GM23338 (cell line): ENCODE data around the gene SERBP1. TPM values are rescaled to one million over a fixed set of nuclear protein-coding genes. Genes with fewer than 3 reads are reported as not detected.

Experiments used
- ATAC-seq: fragments of 200-7000 bp; cut with Tn5 transposase; 3 replicates; pipeline ENCODE4 v1.9.1; 2020
- DNase-seq: peaks from one replicate; pipeline ENCODE4 v3.0.0-alpha.2; 2015; ENCODE audit warnings: low spot score
- H2AFZ ChIP-seq: fragments of 200-600 bp; sonication (generic); 2 replicates; pipeline ENCODE4 v1.8.0; 2016; ENCODE audit warnings: antibody characterized with exemption, mild to moderate bottlenecking, moderate library complexity
- H3F3A ChIP-seq: fragments of 200-600 bp; sonication (generic); replicated peaks from 2 replicates; pipeline ENCODE4 v1.8.0; 2017; ENCODE audit warnings: antibody characterized with exemption, mixed run types, low read depth
- H3K27ac ChIP-seq: fragments of 200-600 bp; sonication (generic); 2 replicates; pipeline ENCODE4 v1.6.1; 2016; ENCODE audit warnings: low read depth
- H3K27me3 ChIP-seq: fragments of 200-600 bp; sonication (generic); 2 replicates; pipeline ENCODE4 v1.8.0; 2016; ENCODE audit warnings: mild to moderate bottlenecking, mixed run types, moderate library complexity; ENCODE audit not compliant: insufficient read depth
- H3K36me3 ChIP-seq: fragments of 200-600 bp; sonication (generic); 2 replicates; pipeline ENCODE4 v1.8.0; 2016; ENCODE audit warnings: mild to moderate bottlenecking; ENCODE audit not compliant: insufficient read depth
- H3K4me1 ChIP-seq: fragments of 200-600 bp; sonication (generic); 2 replicates; pipeline ENCODE4 v1.8.0; 2016; ENCODE audit warnings: mild to moderate bottlenecking, moderate library complexity; ENCODE audit not compliant: insufficient read depth
- H3K4me2 ChIP-seq: fragments of 200-600 bp; sonication (generic); 2 replicates; pipeline ENCODE4 v1.7.1; 2017; ENCODE audit warnings: mixed run types
- H3K4me3 ChIP-seq: fragments of 200-600 bp; sonication (generic); 2 replicates; pipeline ENCODE4 v1.6.1; 2016; ENCODE audit warnings: mixed run types
- H3K79me2 ChIP-seq: fragments of 200-600 bp; sonication (generic); replicated peaks from 2 replicates; pipeline ENCODE4 v1.8.0; 2017; ENCODE audit warnings: mild to moderate bottlenecking; ENCODE audit not compliant: insufficient read depth
- H3K9me2 ChIP-seq: fragments of 200-600 bp; sonication (generic); 2 replicates; pipeline ENCODE4 v1.8.0; 2017; ENCODE audit not compliant: insufficient read depth
- H4K20me1 ChIP-seq: fragments of 200-600 bp; sonication (generic); replicated peaks from 2 replicates; pipeline ENCODE4 v1.8.0; 2017; ENCODE audit warnings: mild to moderate bottlenecking; ENCODE audit not compliant: insufficient read depth
- H3K27ac Mint-ChIP-seq: 2 replicates; pipeline ENCODE4 v1.8.0; 2020; ENCODE audit warnings: inconsistent platforms, mild to moderate bottlenecking, moderate library complexity, mixed read lengths
- H3K27me3 Mint-ChIP-seq: 3 replicates; pipeline ENCODE4 v1.8.0; 2022; ENCODE audit warnings: low read depth, mild to moderate bottlenecking, moderate library complexity, mixed read lengths, inconsistent platforms; ENCODE audit not compliant: insufficient read depth, poor library complexity
- H3K36me3 Mint-ChIP-seq: 3 replicates; pipeline ENCODE4 v1.8.0; 2021; ENCODE audit warnings: low read depth, mild to moderate bottlenecking, inconsistent platforms, moderate library complexity, mixed read lengths
- H3K4me1 Mint-ChIP-seq: 3 replicates; pipeline ENCODE4 v1.8.0; 2020; ENCODE audit warnings: mild to moderate bottlenecking, inconsistent platforms, mixed read lengths
- H3K4me3 Mint-ChIP-seq: 3 replicates; pipeline ENCODE4 v1.8.0; 2021; ENCODE audit warnings: moderate library complexity, mild to moderate bottlenecking, inconsistent platforms, mixed read lengths
- H3K9me3 Mint-ChIP-seq: 3 replicates; pipeline ENCODE4 v1.8.0; 2020; ENCODE audit warnings: moderate library complexity, mild to moderate bottlenecking, inconsistent platforms, mixed read lengths
- CREB1 ChIP-seq: fragments of 250-450 bp; sonication (Bioruptor Pico); IDR thresholded peaks from 2 replicates; pipeline ENCODE4 v1.5.0; 2020; ENCODE audit warnings: low read depth, mild to moderate bottlenecking, moderate library complexity
- CTCF ChIP-seq, 2 experiments: fragments of 200-600 bp in 1 of 2; sonication (generic) in 1 of 2; conservative IDR thresholded peaks; 2 replicates each; pipeline versions ENCODE4 v1.5.1 to v1.6.1; 2016 to 2017; ENCODE audit warnings: antibody characterized with exemption in 2 of 2, low read depth in 2 of 2, mild to moderate bottlenecking in 2 of 2, moderate library complexity in 1 of 2
- ETS1 ChIP-seq: IDR thresholded peaks from 2 replicates; pipeline ENCODE4 v1.6.1; 2016; ENCODE audit warnings: antibody characterized with exemption
- EZH2 ChIP-seq: fragments of 200-600 bp; sonication (generic); IDR thresholded peaks from one replicate; pipeline ENCODE4 v1.8.0; 2017; ENCODE audit warnings: antibody characterized with exemption, mild to moderate bottlenecking, low read depth; ENCODE audit not compliant: unreplicated experiment
- EZH2phosphoT487 ChIP-seq: fragments of 200-600 bp; sonication (generic); IDR thresholded peaks from one replicate; pipeline ENCODE4 v1.8.1; 2018; ENCODE audit warnings: antibody characterized with exemption; ENCODE audit not compliant: unreplicated experiment
- JUNB ChIP-seq: IDR thresholded peaks from one replicate; pipeline ENCODE4 v1.6.1; 2016; ENCODE audit warnings: antibody characterized with exemption; ENCODE audit not compliant: unreplicated experiment
- NANOG ChIP-seq: IDR thresholded peaks from 2 replicates; pipeline ENCODE4 v1.6.1; 2016; ENCODE audit warnings: antibody characterized with exemption, borderline replicate concordance
- POLR2AphosphoS5 ChIP-seq: IDR thresholded peaks from 2 replicates; pipeline ENCODE4 v1.6.1; 2016; ENCODE audit warnings: antibody characterized with exemption, low read depth
- REST ChIP-seq: IDR thresholded peaks from one replicate; pipeline ENCODE4 v1.6.1; 2018; ENCODE audit warnings: antibody characterized with exemption; ENCODE audit not compliant: unreplicated experiment
- STAT1 ChIP-seq: IDR thresholded peaks from one replicate; pipeline ENCODE4 v1.6.1; 2016; ENCODE audit warnings: antibody characterized with exemption; ENCODE audit not compliant: unreplicated experiment
- ZNF114 ChIP-seq: fragments of 250-450 bp; sonication (Bioruptor Pico); IDR thresholded peaks from 2 replicates; pipeline ENCODE4 v1.5.0; 2020; ENCODE audit warnings: mild to moderate bottlenecking, moderate library complexity
- ZNF331 ChIP-seq: fragments of 250-450 bp; sonication (Bioruptor Pico); IDR thresholded peaks from 2 replicates; pipeline ENCODE4 v1.5.0; 2020; ENCODE audit warnings: low read depth, mild to moderate bottlenecking, moderate library complexity
- polyA plus RNA-seq: library from polyadenylated mRNA; unstranded; fragments of >200 nt; fragmentation: Nextera tagmentation; extraction: Ambion mirVana; gene quantifications from 2 replicates; pipeline ENCODE4 v1.2.1, GENCODE V29; 2016
- total RNA-seq: library from RNA; depleted of rRNA; stranded (reverse); fragments of >200 nt; shearing (Covaris generic); gene quantifications from 2 replicates; pipeline ENCODE4 v1.2.3, GENCODE V29; 2014

Gene SERBP1
- total and polyA plus RNA-seq, 2 experiments from 2014 or later = 559 to 674 TPM

- Histone ChIP-seq H3K27ac (no peak overlapping the region), H3K36me3 (peaks cover 96% of the 10 kb centered on the region), H3K4me1 (no peaks in the 10 kb centered on the region), H4K20me1 (peaks cover 98% of the 10 kb centered on the region), H3K4me2 (no peak overlapping the region), H3K4me3 (no peak overlapping the region), H3K27me3 (no peaks in the 10 kb centered on the region), H3F3A (peaks cover 12% of the 10 kb centered on the region), H3K79me2 (peaks cover 100% of the 10 kb centered on the region), H2AFZ (no peak overlapping the region), H3K9me2 (no peaks in the 10 kb centered on the region)
- DNase-seq (no peak), ATAC-seq (no peak)
- Mint-ChIP-seq H3K27me3 (peaks cover under 1% of the 10 kb centered on the region), H3K27ac (no peak overlapping the region; the same call in 1 of the 2 replicates), H3K4me3 (no peak overlapping the region; the same call in 2 of the 3 replicates), H3K36me3 (peaks cover 99% of the 10 kb centered on the region), H3K4me1 (peaks cover 17% of the 10 kb centered on the region), H3K9me3 (no peaks in the 10 kb centered on the region)
- no peak for TF ChIP-seq ZNF331
- TF ChIP-seq STAT1 = no peak
- no peak for TF ChIP-seq CREB1 (CRISPR knock-in tag)
- no peak; the same call in 1 of the 2 replicates for TF ChIP-seq POLR2AphosphoS5
- no peak for TF ChIP-seq EZH2
- no peak for TF ChIP-seq JUNB
- TF ChIP-seq EZH2phosphoT487 = no peak
Observed at GRCh38 chr1:67420835-67421492, 9.2 kb downstream of the SERBP1 start.

GRCh38 chr1:67418839-67419586 lies 11.2 kb downstream of the SERBP1 start:
- peaks cover 98% of the 10 kb centered on the region for H4K20me1 ChIP-seq
- H3K36me3 ChIP-seq = peaks cover 96% of the 10 kb centered on the region
- no peak for ATAC-seq

More at GRCh38 chr1:67418839-67419586, 11.2 kb downstream of the SERBP1 start:
- TF ChIP-seq REST (no peak), ZNF114 (CRISPR knock-in tag) (no peak), CTCF (conservative IDR thresholded peaks at IDR 0.05; ENCODE audit: low read depth in 2 of 2) (no peak), STAT1 (no peak), ETS1 (no peak), EZH2 (no peak), NANOG (no peak), JUNB (no peak), POLR2AphosphoS5 (no peak), CREB1 (CRISPR knock-in tag) (no peak)
- Histone ChIP-seq H3K9me2 (no peaks in the 10 kb centered on the region), H3K4me1 (no peaks in the 10 kb centered on the region), H3K4me2 (no peak overlapping the region), H3K4me3 (no peak overlapping the region), H3K27me3 (no peaks in the 10 kb centered on the region), H3F3A (peaks cover 19% of the 10 kb centered on the region), H3K79me2 (peaks cover 100% of the 10 kb centered on the region), H3K27ac (no peak overlapping the region), H2AFZ (no peak overlapping the region)
- H3K4me1 Mint-ChIP-seq = peaks cover 3% of the 10 kb centered on the region
- peaks cover 99% of the 10 kb centered on the region for H3K36me3 Mint-ChIP-seq
- H3K9me3 Mint-ChIP-seq = no peaks in the 10 kb centered on the region
- H3K27ac Mint-ChIP-seq = no peak overlapping the region
- no peak overlapping the region for H3K4me3 Mint-ChIP-seq
- no peaks in the 10 kb centered on the region for H3K27me3 Mint-ChIP-seq
- DNase-seq = no peak
